ENCODE data around the gene TRIO.

TRIO gene

GRCh38 chr5:14263113-14263512 is 120.0 kb downstream of the TRIO start:
- in situ Hi-C loops (cut with HindIII; ENCODE audit: low pct_unique_long_range_greater_than_20kb, low sequenced_read_pairs), result no loop called here
- TF ChIP-seq JUND (IDR thresholded peaks at IDR 0.05; ENCODE audit: low read depth), result no peak

DNA sequence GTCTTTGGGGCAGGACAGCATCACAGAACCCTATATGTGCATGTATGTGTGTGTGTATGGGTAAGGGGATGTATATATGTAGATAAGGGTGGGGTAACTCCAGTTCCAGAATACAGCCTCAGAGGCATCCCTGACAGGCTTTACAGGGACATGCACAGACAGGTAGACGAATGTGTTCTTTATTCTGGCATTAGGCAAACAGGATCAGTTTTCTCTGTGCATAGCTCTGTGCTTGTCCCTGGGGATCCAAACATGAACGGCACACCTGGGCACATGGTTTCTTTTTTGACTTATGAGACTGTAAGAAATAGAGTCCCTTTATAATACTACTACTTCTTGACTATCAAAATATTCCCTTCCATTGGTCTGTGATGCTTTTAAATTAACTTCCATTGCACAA is 120.6 kb downstream of the TRIO start:
- in situ Hi-C loops (cut with HindIII; ENCODE audit: low pct_unique_long_range_greater_than_20kb, low sequenced_read_pairs), result no loop called here
- DNase-seq (ENCODE audit: low read depth in 1 of 2, low spot score in 1 of 2), result no peak
- TF ChIP-seq JUND (IDR thresholded peaks at IDR 0.05; ENCODE audit: low read depth), result no peak

More at GRCh38 chr5:14263113-14263512, 120.0 kb downstream of the TRIO start:
- no peak for DNase-seq (ENCODE audit: low read depth in 1 of 2, low spot score in 1 of 2)

DNA sequence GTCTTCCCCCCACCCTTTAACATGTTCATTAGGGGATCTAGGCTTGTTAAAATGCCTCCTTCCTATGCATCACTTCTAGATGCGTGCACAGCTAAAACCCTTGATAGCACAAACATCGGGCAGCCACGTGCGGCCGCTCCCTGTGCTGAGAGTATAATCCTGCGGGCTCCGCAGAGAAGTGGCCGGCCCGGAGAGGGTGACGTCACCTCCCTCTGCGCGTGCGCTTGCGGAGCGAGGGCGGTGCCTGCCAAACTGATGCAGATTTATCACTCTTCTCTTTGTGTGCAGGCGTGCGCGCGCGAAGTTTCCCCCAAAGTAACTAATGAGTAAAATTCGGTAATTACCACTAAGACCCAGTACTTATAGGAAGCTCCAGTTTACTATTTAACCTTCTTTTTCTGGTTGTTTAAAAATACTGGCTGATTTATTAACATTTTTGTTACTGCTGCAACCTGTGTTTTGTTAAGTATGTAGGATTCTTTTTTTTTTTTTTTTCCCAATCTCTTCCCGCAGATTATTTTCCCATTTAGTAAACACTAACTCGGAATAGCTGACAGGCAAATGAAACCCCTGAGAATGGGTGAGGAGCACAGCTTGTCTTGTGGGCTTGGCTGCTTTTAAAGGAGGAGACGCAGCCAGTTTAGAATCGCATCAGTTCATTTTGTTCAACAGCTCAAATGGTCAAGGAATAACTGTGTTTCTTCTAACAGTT is 121.6 kb downstream of the TRIO start:
- in situ Hi-C loops (cut with HindIII; ENCODE audit: low pct_unique_long_range_greater_than_20kb, low sequenced_read_pairs), result no loop called here
- peak; percentile 64 to 83 for DNase-seq (ENCODE audit: low read depth in 1 of 2, low spot score in 1 of 2)
- TF ChIP-seq JUND (IDR thresholded peaks at IDR 0.05; ENCODE audit: low read depth), result peak; percentile 23; the same call in 1 of the 2 replicates

DNA sequence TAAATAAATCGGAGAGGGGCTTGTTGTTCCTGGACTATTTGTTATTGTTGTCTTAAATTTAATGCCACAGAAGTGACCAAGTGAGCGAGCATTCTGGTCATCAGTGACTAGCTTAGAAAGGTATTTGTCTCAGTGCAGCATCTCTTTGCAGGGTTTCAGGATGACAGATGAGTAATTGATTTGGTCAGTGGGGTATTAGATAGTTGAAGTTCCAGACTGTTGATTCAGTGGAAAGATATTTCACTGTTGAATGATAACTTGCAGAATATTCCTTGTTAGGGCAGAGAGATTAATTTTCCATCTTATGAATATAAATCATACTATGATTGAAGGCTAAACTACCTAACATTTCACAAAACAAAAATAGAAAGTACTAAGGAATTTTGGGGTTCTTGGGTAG is 122.4 kb downstream of the TRIO start:
- DNase-seq (ENCODE audit: low read depth in 1 of 2, low spot score in 1 of 2), result no peak
- in situ Hi-C loops (cut with HindIII; ENCODE audit: low pct_unique_long_range_greater_than_20kb, low sequenced_read_pairs), result no loop called here
- no peak for TF ChIP-seq JUND (IDR thresholded peaks at IDR 0.05; ENCODE audit: low read depth)

DNA sequence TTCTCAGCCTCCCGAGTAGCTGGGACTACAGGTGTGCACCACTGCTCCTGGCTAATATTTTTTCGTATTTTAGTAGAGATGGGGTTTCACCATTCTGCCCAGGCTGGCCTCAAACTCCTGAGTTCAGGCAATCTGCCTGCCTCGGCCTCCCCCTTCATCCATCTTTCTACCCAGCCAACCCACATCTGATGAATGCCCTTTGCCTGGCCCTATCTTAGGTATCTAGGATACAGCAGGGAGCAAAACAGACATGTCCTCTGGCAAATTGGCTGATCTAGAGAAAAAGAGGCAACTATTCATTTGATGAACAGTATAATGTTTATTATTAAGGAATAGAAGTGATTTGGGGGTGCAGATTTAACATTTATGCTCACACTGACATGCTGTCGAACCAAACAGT is 123.0 kb downstream of the TRIO start:
- DNase-seq (ENCODE audit: low read depth in 1 of 2, low spot score in 1 of 2), result no peak
- TF ChIP-seq JUND (IDR thresholded peaks at IDR 0.05; ENCODE audit: low read depth), result no peak
- in situ Hi-C loops (cut with HindIII; ENCODE audit: low pct_unique_long_range_greater_than_20kb, low sequenced_read_pairs), result no loop called here

DNA sequence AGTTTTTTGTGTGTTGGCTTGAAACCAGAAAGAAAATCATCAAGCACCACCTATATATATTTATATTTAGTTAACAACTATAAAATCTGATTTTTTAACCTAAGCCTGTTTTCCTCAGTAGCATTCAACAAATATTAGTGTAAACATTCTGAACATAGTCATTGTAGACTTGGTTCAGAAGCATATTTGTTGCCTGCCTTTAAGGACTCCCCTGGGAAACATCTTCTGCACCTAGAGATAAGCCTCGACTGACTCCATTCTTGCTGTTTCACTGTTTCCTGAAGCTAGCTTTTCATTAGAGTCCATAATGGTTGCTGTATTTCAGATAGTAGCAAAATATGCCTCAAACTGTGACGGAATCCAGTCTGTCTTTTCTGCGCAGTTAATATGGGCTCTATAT is 123.5 kb downstream of the TRIO start:
- in situ Hi-C loops (cut with HindIII; ENCODE audit: low pct_unique_long_range_greater_than_20kb, low sequenced_read_pairs), result no loop called here
- no peak for DNase-seq (ENCODE audit: low read depth in 1 of 2, low spot score in 1 of 2)
- no peak for TF ChIP-seq JUND (IDR thresholded peaks at IDR 0.05; ENCODE audit: low read depth)

DNA sequence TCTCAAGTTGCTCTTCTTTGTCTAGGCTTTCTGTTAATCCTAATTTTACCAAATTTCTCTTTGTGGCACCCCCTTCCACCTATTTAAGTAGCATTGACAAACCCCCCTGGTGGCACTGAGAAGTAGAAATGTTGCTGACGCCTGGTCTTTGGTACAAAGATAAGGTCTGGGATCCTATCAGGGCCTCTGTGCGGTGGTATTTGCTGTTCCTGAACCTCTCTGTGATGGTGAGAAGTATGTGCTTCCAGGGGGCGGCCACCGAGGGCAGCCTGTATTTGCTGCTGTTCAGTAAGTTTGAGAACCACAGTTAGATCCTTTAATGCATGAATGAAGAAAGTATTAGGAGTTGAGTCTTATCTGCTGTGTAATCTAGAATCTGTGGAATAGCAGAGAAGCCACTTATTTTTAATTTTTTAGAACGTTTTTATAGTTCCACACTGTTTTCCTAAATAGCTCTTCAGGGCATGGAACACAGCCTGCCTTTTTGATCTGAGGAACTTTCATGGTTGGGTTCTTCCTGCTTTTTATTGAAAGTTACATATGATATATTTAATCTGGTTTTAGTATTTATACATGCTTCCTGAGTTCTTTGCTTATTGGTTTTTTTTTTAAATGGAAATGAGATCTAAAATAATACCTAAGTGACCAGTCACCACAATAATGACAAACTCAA is 124.2 kb downstream of the TRIO start:
- TF ChIP-seq JUND (IDR thresholded peaks at IDR 0.05; ENCODE audit: low read depth), result no peak
- in situ Hi-C loops (cut with HindIII; ENCODE audit: low pct_unique_long_range_greater_than_20kb, low sequenced_read_pairs), result no loop called here
- no peak for DNase-seq (ENCODE audit: low read depth in 1 of 2, low spot score in 1 of 2)

- TF ChIP-seq JUND (IDR thresholded peaks at IDR 0.05; ENCODE audit: low read depth), result no peak
- DNase-seq (ENCODE audit: low read depth in 1 of 2, low spot score in 1 of 2), result no peak
- in situ Hi-C loops (cut with HindIII; ENCODE audit: low pct_unique_long_range_greater_than_20kb, low sequenced_read_pairs), result no loop called here
Observed at GRCh38 chr5:14267991-14268708, 125.0 kb downstream of the TRIO start.

DNA sequence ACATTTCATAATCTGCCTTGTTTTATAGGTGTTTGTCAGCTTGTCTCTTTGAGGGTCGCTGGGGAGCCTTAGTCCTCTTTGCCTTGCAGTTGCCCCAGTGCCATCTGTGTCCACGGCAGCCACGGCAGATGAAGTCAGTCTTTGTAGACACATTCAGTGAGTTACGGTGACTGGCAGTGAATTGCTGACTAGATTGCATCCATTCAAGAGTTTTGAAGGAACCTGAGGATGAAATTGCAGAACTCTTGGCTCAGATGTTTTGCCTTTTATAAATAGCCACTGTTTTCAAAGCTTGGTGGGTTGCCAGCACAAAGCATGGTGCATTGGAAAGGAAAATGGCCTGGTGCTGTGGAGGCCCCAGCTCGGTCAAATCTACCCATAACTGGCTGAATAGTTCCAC is 125.6 kb downstream of the TRIO start:
- DNase-seq (ENCODE audit: low read depth in 1 of 2, low spot score in 1 of 2), result no peak
- TF ChIP-seq JUND (IDR thresholded peaks at IDR 0.05; ENCODE audit: low read depth), result no peak
- in situ Hi-C loops (cut with HindIII; ENCODE audit: low pct_unique_long_range_greater_than_20kb, low sequenced_read_pairs), result no loop called here

- no peak for TF ChIP-seq JUND (IDR thresholded peaks at IDR 0.05; ENCODE audit: low read depth)
- in situ Hi-C loops (cut with HindIII; ENCODE audit: low pct_unique_long_range_greater_than_20kb, low sequenced_read_pairs), result no loop called here
Observed at GRCh38 chr5:14269395-14269794, 126.3 kb downstream of the TRIO start.

DNA sequence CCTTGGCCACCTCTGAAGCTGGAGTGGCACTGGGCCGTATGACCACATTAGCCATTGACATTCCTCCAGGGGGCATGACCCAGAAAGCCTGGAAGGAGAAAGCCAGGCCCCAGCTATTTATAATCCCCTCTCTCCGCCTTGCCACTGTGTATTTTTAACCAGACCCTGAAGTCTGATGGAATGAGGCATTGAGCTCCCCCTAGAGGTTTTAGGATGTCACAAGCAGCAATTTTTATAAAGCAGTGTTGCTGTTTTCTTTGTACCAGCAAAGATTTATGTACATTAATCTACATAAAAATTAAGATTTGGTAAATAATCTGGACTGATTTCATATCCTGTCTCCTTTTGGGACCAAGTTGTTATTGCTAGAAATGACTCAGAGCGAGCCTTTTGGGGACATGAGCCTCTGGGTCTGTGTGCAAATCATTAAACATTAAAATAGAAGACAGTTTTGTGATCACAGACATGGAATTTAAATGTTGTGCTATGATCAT is 127.1 kb downstream of the TRIO start:
- in situ Hi-C loops (cut with HindIII; ENCODE audit: low pct_unique_long_range_greater_than_20kb, low sequenced_read_pairs), result no loop called here
- TF ChIP-seq JUND (IDR thresholded peaks at IDR 0.05; ENCODE audit: low read depth), result no peak
- DNase-seq (ENCODE audit: low read depth in 1 of 2, low spot score in 1 of 2), result peak; percentile 21 to 67

More at GRCh38 chr5:14269395-14269794, 126.3 kb downstream of the TRIO start:
- no peak for DNase-seq (ENCODE audit: low read depth in 1 of 2, low spot score in 1 of 2)

DNA sequence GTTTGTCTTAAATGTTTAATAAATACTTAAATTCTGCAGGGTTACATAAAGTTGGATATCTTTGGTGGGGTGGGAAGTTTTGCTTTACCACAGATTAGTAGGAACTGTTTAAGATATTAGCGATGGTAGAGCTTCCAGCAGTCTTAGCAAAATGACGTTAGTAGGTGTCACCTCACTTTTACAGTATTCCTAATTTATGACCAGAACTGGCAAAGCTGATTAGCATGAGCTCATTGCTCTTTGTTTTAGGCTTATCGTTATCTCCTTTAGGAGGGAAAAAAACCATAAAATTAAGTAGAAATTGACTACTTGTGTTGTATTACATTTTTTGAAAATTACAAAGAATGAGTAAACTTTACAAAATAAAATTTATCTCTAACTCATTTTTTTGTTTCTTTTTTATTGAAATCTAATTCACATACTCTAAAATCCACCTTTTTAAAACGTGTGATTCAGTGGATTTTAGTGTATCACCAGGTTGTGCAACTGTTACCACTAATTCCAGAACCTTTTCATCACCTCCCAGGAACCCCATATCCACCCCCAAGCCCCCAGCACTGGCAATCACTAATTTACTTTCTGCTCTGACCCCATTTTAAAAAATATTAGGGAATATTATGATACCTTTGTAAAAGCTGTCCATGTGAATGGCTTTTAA is 129.5 kb downstream of the TRIO start:
- in situ Hi-C loops (cut with HindIII; ENCODE audit: low pct_unique_long_range_greater_than_20kb, low sequenced_read_pairs), result no loop called here
- DNase-seq (ENCODE audit: low read depth in 1 of 2, low spot score in 1 of 2), result no peak
- TF ChIP-seq JUND (IDR thresholded peaks at IDR 0.05; ENCODE audit: low read depth), result no peak

Data from T47D (cell line).